HepG2 (cell line): Measurements from ENCODE around the gene RPL27A. TPM values are rescaled to one million over a fixed set of nuclear protein-coding genes. Genes with fewer than 3 reads are reported as not detected.

Source experiments
- ATAD3A ChIP-seq: sonication (generic); formaldehyde crosslinking; IDR thresholded peaks from 2 replicates; pipeline ENCODE4 v1.4.0; 2020; ENCODE audit warnings: missing genetic modification reagents
- CEBPZ ChIP-seq: IDR thresholded peaks from 2 replicates; pipeline ENCODE4 v1.6.1; 2012; ENCODE audit warnings: low read length, improper control_type of control experiment
- DMAP1 ChIP-seq: IDR thresholded peaks from 2 replicates; pipeline ENCODE4 v1.6.1; 2016
- ETV5 ChIP-seq: IDR thresholded peaks from 2 replicates; pipeline ENCODE4 v1.6.1; 2018; ENCODE audit warnings: missing biosample characterization, missing genetic modification reagents, inconsistent platforms, borderline replicate concordance
- GABPB1 ChIP-seq: IDR thresholded peaks from 2 replicates; pipeline ENCODE4 v1.6.1; 2016; ENCODE audit warnings: mild to moderate bottlenecking, missing genetic modification reagents, moderate library complexity, missing compliant biosample characterization
- HOXA7 ChIP-seq: sonication (generic); formaldehyde crosslinking; IDR thresholded peaks from 2 replicates; pipeline ENCODE4 v1.8.1; 2022; ENCODE audit warnings: mild to moderate bottlenecking, missing genetic modification reagents, moderate library complexity
- KLF16 ChIP-seq, 2 experiments: sonication (generic) in 1 of 2; formaldehyde crosslinking in 1 of 2; IDR thresholded peaks; 2 replicates each; pipeline versions ENCODE4 v1.6.1 to v1.8.0; 2016 to 2023; ENCODE audit warnings: missing genetic modification reagents in 2 of 2, missing compliant biosample characterization in 1 of 2
- PPARG ChIP-seq: conservative IDR thresholded peaks from 2 replicates; pipeline ENCODE4 v1.6.1; 2016; ENCODE audit warnings: missing biosample characterization, missing genetic modification reagents
- SALL2 ChIP-seq: sonication (generic); formaldehyde crosslinking; IDR thresholded peaks from 2 replicates; pipeline ENCODE4 v1.8.1; 2023; ENCODE audit warnings: mild to moderate bottlenecking, missing genetic modification reagents, inconsistent platforms
- THYN1 ChIP-seq: sonication (generic); formaldehyde crosslinking; IDR thresholded peaks from 2 replicates; pipeline ENCODE4 v1.8.1; 2023; ENCODE audit warnings: low read depth, mild to moderate bottlenecking, moderate library complexity, missing genetic modification reagents, borderline replicate concordance
- TSC22D2 ChIP-seq: sonication (generic); formaldehyde crosslinking; IDR thresholded peaks from 2 replicates; pipeline ENCODE4 v1.5.1; 2020; ENCODE audit warnings: missing genetic modification reagents, mild to moderate bottlenecking, borderline replicate concordance
- XRCC5 ChIP-seq: fragments of 200-400 bp; formaldehyde crosslinking; optimal IDR thresholded peaks from 2 replicates; pipeline ENCODE3; 2017; ENCODE audit warnings: mild to moderate bottlenecking, low read length
- YEATS2 ChIP-seq: sonication (generic); formaldehyde crosslinking; IDR thresholded peaks from 2 replicates; pipeline ENCODE4 v1.4.0; 2020; ENCODE audit warnings: missing genetic modification reagents, borderline replicate concordance
- ZFAT ChIP-seq: sonication (generic); formaldehyde crosslinking; conservative IDR thresholded peaks from 2 replicates; pipeline ENCODE4 v1.8.1; 2023; ENCODE audit warnings: missing genetic modification reagents, inconsistent platforms
- ZFP1 ChIP-seq: IDR thresholded peaks from 2 replicates; pipeline ENCODE4 v1.6.1; 2016
- ZFP37 ChIP-seq: sonication (generic); formaldehyde crosslinking; IDR thresholded peaks from 2 replicates; pipeline ENCODE4 v1.4.0; 2020; ENCODE audit warnings: missing genetic modification reagents, borderline replicate concordance
- ZNF451 ChIP-seq: sonication (generic); formaldehyde crosslinking; IDR thresholded peaks from 2 replicates; pipeline ENCODE4 v1.5.0; 2020; ENCODE audit warnings: mild to moderate bottlenecking, missing genetic modification reagents
- ZNF605 ChIP-seq: sonication (generic); formaldehyde crosslinking; IDR thresholded peaks from 2 replicates; pipeline ENCODE4 v1.8.0; 2022; ENCODE audit warnings: mild to moderate bottlenecking, missing genetic modification reagents
- ZNF780A ChIP-seq: sonication (generic); formaldehyde crosslinking; IDR thresholded peaks from 2 replicates; pipeline ENCODE4 v1.8.0; 2022; ENCODE audit warnings: mild to moderate bottlenecking, missing genetic modification reagents, moderate library complexity
- polyA plus RNA-seq, 8 experiments: library from polyadenylated mRNA; depleted of rRNA in 3 of 8; stranded (reverse) in 7 of 8; unstranded in 1 of 8; fragments of >200 nt; fragmentation: Illumina TruSeq in 4 of 8; extraction: Trizol in 4 of 8; gene quantifications; 2 replicates each; pipeline versions ENCODE4 v1.2.1 to v1.2.3, GENCODE V29; 2011 to 2016; ENCODE audit warnings: low read depth in 4 of 8, missing spikeins in 1 of 8, mixed read lengths in 1 of 8; ENCODE audit not compliant: insufficient read depth in 1 of 8
- total RNA-seq, 5 experiments: library from RNA; depleted of rRNA; stranded (reverse); fragments of >200 nt; fragmentation: Illumina TruSeq; extraction: Trizol; gene quantifications; 2 replicates each; pipeline ENCODE4 v1.2.3, GENCODE V29; 2016; ENCODE audit warnings: low read depth in 1 of 5
- TF ChIP-seq, protein P1 (sequence below): sonication (generic); formaldehyde crosslinking; IDR thresholded peaks from 2 replicates; pipeline ENCODE4 v1.4.0; 2020; ENCODE audit warnings: missing genetic modification reagents, borderline replicate concordance
- TF ChIP-seq, protein P2 (sequence below): sonication (generic); formaldehyde crosslinking; IDR thresholded peaks from 2 replicates; pipeline ENCODE4 v1.5.1; 2020; ENCODE audit warnings: mild to moderate bottlenecking, missing genetic modification reagents, moderate library complexity
- TF ChIP-seq, protein P3 (sequence below): sonication (generic); formaldehyde crosslinking; IDR thresholded peaks from 2 replicates; pipeline ENCODE4 v1.8.1; 2023; ENCODE audit warnings: mild to moderate bottlenecking, missing genetic modification reagents, borderline replicate concordance
- TF ChIP-seq, protein P4 (sequence below): sonication (generic); formaldehyde crosslinking; IDR thresholded peaks from 2 replicates; pipeline ENCODE4 v1.9.0; 2022; ENCODE audit warnings: missing genetic modification reagents, mild to moderate bottlenecking, borderline replicate concordance

The RPL27A gene
- total and polyA plus RNA-seq, 2 of the 13 experiments (the other 11 are each of a cell fraction or from before 2014, with no cell fraction given) = 1,531 to 2,153 TPM

DNA sequence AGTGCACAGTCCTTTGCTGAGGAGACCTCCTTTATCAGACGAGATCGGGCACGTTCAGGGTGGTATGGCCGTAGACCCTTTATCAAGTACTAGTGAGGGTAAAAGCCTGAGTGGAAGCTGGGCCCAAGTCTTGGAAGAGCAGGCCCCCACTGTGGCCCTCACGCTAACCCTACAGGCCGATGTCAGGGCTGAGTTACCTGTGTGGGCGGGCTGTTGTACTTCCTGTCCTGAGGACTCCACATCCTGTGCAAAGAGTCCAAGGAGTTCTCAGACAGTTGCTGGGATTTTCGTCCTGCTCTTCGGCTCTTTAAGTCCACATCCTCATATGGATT lies 34.9 kb downstream of the RPL27A start (continued):
- TF ChIP-seq ETV5 (CRISPR knock-in tag) = peak; percentile 82; the same call in 1 of the 2 replicates
- TF ChIP-seq ZFP37 (CRISPR knock-in tag) = no peak
- no peak for TF ChIP-seq ZNF780A (CRISPR knock-in tag)
- TF ChIP-seq HOXA7 (CRISPR knock-in tag) = no peak
- TF ChIP-seq ZFAT = no peak
- TF ChIP-seq YEATS2 (CRISPR knock-in tag) = no peak; the same call in 1 of the 2 replicates
- TF ChIP-seq ZNF451 (CRISPR knock-in tag) = no peak
- no peak for TF ChIP-seq DMAP1 (CRISPR knock-in tag)
- TF ChIP-seq XRCC5 = peak; percentile 7
- no peak for TF ChIP-seq SALL2 (CRISPR knock-in tag)
- TF ChIP-seq PPARG (CRISPR knock-in tag) = no peak
- TF ChIP-seq, protein P1, sequence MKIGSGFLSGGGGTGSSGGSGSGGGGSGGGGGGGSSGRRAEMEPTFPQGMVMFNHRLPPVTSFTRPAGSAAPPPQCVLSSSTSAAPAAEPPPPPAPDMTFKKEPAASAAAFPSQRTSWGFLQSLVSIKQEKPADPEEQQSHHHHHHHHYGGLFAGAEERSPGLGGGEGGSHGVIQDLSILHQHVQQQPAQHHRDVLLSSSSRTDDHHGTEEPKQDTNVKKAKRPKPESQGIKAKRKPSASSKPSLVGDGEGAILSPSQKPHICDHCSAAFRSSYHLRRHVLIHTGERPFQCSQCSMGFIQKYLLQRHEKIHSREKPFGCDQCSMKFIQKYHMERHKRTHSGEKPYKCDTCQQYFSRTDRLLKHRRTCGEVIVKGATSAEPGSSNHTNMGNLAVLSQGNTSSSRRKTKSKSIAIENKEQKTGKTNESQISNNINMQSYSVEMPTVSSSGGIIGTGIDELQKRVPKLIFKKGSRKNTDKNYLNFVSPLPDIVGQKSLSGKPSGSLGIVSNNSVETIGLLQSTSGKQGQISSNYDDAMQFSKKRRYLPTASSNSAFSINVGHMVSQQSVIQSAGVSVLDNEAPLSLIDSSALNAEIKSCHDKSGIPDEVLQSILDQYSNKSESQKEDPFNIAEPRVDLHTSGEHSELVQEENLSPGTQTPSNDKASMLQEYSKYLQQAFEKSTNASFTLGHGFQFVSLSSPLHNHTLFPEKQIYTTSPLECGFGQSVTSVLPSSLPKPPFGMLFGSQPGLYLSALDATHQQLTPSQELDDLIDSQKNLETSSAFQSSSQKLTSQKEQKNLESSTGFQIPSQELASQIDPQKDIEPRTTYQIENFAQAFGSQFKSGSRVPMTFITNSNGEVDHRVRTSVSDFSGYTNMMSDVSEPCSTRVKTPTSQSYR (CRISPR knock-in tag) = no peak
- no peak for TF ChIP-seq THYN1 (CRISPR knock-in tag)
- TF ChIP-seq, protein P2, sequence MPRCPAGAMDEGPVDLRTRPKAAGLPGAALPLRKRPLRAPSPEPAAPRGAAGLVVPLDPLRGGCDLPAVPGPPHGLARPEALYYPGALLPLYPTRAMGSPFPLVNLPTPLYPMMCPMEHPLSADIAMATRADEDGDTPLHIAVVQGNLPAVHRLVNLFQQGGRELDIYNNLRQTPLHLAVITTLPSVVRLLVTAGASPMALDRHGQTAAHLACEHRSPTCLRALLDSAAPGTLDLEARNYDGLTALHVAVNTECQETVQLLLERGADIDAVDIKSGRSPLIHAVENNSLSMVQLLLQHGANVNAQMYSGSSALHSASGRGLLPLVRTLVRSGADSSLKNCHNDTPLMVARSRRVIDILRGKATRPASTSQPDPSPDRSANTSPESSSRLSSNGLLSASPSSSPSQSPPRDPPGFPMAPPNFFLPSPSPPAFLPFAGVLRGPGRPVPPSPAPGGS (CRISPR knock-in tag) = no peak
- 0 out of 2 replicates have a peak, but pooled peaks have one; percentile 29 for TF ChIP-seq ZNF605 (CRISPR knock-in tag)
- TF ChIP-seq, protein P3, sequence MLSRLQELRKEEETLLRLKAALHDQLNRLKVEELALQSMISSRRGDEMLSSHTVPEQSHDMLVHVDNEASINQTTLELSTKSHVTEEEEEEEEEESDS = no peak
- TF ChIP-seq CEBPZ = no peak
- no peak for TF ChIP-seq TSC22D2 (CRISPR knock-in tag)
- TF ChIP-seq ATAD3A = no peak
- TF ChIP-seq, protein P4, sequence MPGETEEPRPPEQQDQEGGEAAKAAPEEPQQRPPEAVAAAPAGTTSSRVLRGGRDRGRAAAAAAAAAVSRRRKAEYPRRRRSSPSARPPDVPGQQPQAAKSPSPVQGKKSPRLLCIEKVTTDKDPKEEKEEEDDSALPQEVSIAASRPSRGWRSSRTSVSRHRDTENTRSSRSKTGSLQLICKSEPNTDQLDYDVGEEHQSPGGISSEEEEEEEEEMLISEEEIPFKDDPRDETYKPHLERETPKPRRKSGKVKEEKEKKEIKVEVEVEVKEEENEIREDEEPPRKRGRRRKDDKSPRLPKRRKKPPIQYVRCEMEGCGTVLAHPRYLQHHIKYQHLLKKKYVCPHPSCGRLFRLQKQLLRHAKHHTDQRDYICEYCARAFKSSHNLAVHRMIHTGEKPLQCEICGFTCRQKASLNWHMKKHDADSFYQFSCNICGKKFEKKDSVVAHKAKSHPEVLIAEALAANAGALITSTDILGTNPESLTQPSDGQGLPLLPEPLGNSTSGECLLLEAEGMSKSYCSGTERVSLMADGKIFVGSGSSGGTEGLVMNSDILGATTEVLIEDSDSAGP (CRISPR knock-in tag) = no peak
- no peak for TF ChIP-seq KLF16 (CRISPR knock-in tag; IDR thresholded peaks at IDR 0.05)
- no peak for TF ChIP-seq ZFP1 (CRISPR knock-in tag)
- TF ChIP-seq GABPB1 (CRISPR knock-in tag) = peak; percentile 68
